Measurements from ENCODE around the gene VASP.

Gene VASP

GRCh38 chr19:45495178-45495577 is 12.1 kb upstream of the VASP start:
- no peak for TF ChIP-seq TAF1 (IDR thresholded peaks at IDR 0.05; ENCODE audit: borderline replicate concordance, insufficient read depth, low read length)
- no peak for TF ChIP-seq FOXP2 (optimal IDR thresholded peaks at IDR 0.05; ENCODE audit: borderline replicate concordance, extremely low read depth, extremely low read length, insufficient read depth)
- TF ChIP-seq SIN3A (IDR thresholded peaks at IDR 0.05; ENCODE audit: borderline replicate concordance, insufficient read depth, low read length) = no peak
- no peak for TF ChIP-seq REST (IDR thresholded peaks at IDR 0.05; ENCODE audit: insufficient read depth in 1 of 2, low read depth in 2 of 2, low read length in 2 of 2)
- no peak for TF ChIP-seq POLR2AphosphoS5 (IDR thresholded peaks at IDR 0.05; ENCODE audit: low read depth, low read length)

GRCh38 chr19:45496349-45496953 is 10.8 kb upstream of the VASP start:
- TF ChIP-seq REST (IDR thresholded peaks at IDR 0.05; ENCODE audit: insufficient read depth in 1 of 2, low read depth in 2 of 2, low read length in 2 of 2) (peak; percentile 96 to 98), SIN3A (IDR thresholded peaks at IDR 0.05; ENCODE audit: borderline replicate concordance, insufficient read depth, low read length) (peak; percentile 93; the same call in 1 of the 2 replicates), FOXP2 (optimal IDR thresholded peaks at IDR 0.05; ENCODE audit: borderline replicate concordance, extremely low read depth, extremely low read length, insufficient read depth) (peak; percentile 75), POLR2AphosphoS5 (IDR thresholded peaks at IDR 0.05; ENCODE audit: low read depth, low read length) (no peak)

- TF ChIP-seq TAF1 (IDR thresholded peaks at IDR 0.05; ENCODE audit: borderline replicate concordance, insufficient read depth, low read length) (no peak), REST (IDR thresholded peaks at IDR 0.05; ENCODE audit: insufficient read depth in 1 of 2, low read depth in 2 of 2, low read length in 2 of 2) (no peak), POLR2AphosphoS5 (IDR thresholded peaks at IDR 0.05; ENCODE audit: low read depth, low read length) (no peak), SIN3A (IDR thresholded peaks at IDR 0.05; ENCODE audit: borderline replicate concordance, insufficient read depth, low read length) (no peak), FOXP2 (optimal IDR thresholded peaks at IDR 0.05; ENCODE audit: borderline replicate concordance, extremely low read depth, extremely low read length, insufficient read depth) (no peak)
Measured at GRCh38 chr19:45497791-45498190, 9.5 kb upstream of the VASP start.

GRCh38 chr19:45498411-45499195 is 8.7 kb upstream of the VASP start, which contains the start of gene PPM1N:
Gene PPM1N, plus strand, starts transcription at chr19:45498443. Its CDS starts 30 bp downstream, at chr19:45498473.
- TF ChIP-seq POLR2AphosphoS5 (IDR thresholded peaks at IDR 0.05; ENCODE audit: low read depth, low read length) = no peak
- no peak for TF ChIP-seq TAF1 (IDR thresholded peaks at IDR 0.05; ENCODE audit: borderline replicate concordance, insufficient read depth, low read length)
- TF ChIP-seq REST (IDR thresholded peaks at IDR 0.05; ENCODE audit: insufficient read depth in 1 of 2, low read depth in 2 of 2, low read length in 2 of 2) = no peak
- no peak for TF ChIP-seq SIN3A (IDR thresholded peaks at IDR 0.05; ENCODE audit: borderline replicate concordance, insufficient read depth, low read length)
- TF ChIP-seq FOXP2 (optimal IDR thresholded peaks at IDR 0.05; ENCODE audit: borderline replicate concordance, extremely low read depth, extremely low read length, insufficient read depth) = no peak
